GM19438 (cell line): ENCODE results near the gene CTBP2.
"Not testable (repeated sequence)": the region's sequence is repeated elsewhere in the genome, so short reads cannot be mapped to it uniquely, and the experiment has no call there.

Experiments used
- ATAC-seq: cut with Tn5 transposase; IDR thresholded peaks from one replicate; pipeline ENCODE4 v1.9.1; 2021; ENCODE audit warnings: low read depth; ENCODE audit not compliant: unreplicated experiment

Gene CTBP2

GRCh38 chr10:125093974-125094705, 66.2 kb downstream of the CTBP2 start:
- ATAC-seq: no peak

DNA sequence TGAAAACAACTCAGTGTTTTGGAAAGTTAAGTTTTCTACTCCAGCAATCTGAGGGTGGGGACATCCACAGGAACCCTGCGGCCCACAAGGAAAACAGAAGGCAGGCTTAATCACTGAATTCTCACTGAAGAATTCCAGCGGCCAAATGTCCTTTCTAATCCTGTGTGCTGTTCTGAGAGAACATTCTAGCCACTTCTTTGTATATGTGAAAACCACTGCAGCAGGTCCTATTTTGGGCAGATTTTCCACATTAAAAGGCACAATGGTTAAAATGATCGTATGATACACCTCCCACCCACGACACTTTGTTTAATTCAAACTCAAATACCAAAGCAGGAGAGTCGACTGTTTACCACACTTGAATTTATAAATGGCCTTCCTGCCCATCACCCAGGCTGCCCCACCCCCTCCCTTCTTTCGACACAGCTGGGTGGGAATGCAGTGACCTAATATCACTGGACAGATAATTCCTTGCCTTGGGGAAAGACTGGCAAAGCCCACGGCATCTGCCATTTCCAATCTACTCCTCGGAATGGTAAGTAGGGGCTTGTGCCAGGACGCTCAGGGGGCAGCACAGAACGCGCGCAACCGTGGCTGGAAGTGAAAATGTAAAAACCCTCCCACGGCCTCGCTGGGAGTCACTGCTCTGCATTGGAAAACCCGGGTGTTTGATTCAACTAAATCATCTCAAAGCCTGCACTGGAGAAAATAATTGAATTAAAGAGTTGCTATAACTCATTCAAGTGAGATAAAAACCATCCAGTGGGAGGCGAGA, 67.0 kb downstream of the CTBP2 start:
- no peak for ATAC-seq

DNA sequence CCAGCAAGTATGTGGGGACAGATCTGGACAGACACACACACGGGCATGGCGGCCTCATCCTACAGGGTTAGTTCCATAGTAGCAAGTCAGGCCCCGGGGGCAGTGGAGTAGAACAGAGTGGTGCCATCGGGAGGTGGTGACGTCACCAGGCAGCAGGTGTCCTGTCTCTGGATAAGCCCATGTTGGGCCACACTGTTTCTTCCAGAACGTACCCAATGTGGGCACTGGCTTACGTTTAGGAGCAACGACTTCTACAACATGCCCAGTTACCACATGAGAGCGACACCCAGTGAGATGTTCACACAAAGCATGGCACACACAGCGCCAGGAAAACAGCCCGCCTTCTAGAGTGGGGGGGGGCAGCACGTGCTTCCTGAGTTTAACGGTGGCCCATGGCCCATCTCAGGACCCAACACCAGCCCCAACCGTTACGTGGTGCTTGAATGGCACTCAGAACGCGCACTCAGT, 67.8 kb downstream of the CTBP2 start:
- ATAC-seq: no peak

GRCh38 chr10:125091891-125092290, 68.5 kb downstream of the CTBP2 start:
- ATAC-seq: no peak

DNA sequence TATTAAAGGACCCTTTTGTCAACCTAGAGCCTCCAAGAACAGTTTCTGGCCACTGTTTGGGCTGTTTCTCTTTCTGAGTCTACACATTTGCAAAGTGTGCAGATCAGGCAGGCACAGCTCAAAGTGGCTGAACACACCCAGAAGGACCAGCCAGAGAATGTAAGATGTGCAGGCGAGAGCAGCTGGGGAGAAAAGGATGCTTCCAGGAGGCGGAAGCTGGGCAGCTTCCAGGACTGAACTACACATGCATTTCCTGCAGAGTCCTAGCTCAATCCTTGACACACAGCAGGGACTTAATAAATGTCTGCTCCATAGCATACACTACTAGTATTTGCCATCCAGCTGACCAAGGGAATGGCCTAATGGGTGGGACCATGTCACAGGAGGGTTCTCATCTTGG, 70.9 kb downstream of the CTBP2 start:
- no peak for ATAC-seq

- no peak for ATAC-seq
Measured at GRCh38 chr10:125087897-125088215, 72.5 kb downstream of the CTBP2 start.

- no peak for ATAC-seq
Measured at GRCh38 chr10:125087191-125087896, 73.0 kb downstream of the CTBP2 start.

- no peak for ATAC-seq
Measured at GRCh38 chr10:125086691-125087090, 73.7 kb downstream of the CTBP2 start.

GRCh38 chr10:125085258-125086054, 74.9 kb downstream of the CTBP2 start:
- ATAC-seq: no peak

DNA sequence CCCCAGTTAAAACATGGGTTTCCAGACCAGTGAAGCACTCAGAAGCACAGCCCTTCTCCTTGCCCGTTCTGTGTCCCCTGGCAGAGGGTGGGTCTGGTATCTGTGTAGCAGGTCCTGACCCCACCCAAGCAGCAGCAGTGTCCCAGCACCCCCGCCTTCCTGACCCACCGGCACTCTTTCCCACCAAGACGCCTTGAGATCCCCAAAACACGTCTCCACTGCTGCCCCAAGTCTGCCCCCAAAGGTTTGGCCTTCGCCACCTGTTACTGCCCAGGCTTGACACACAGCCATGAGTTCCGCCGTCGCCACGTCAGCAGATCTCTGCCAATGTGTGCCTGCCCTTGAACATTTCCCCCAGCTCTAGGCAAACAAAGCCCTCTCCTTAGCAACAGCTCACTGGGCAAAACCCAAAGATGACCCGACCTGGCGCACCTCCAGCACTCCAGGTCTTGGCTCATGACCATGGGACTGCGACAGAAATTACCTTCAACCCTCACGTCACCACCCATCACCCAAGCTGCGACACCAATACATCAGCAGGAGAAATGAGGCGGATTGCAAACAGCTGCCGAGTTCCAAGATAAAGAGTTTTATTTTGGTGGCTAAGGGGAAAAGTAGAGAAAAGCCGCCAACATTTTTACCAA, 75.6 kb downstream of the CTBP2 start:
- ATAC-seq: no peak

- ATAC-seq: no peak
Measured at GRCh38 chr10:125084191-125084613, 76.2 kb downstream of the CTBP2 start.

DNA sequence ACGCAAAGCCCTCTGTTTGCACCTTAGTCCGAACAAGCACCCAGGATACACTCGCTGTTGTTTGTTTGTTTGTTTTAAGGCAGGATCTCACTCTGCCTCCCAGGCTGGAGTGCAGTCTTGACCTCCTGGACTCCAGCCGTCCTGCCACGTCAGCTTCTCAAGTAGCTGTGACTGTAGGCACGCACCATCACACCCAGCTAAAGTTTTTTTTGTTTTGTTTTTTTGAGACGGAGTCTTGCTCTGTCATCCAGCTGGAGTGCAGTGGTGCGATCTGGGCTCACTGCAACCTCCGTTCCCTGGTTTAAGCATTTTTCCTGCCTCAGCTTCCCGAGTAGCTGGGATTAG, 76.8 kb downstream of the CTBP2 start:
- ATAC-seq: no peak

DNA sequence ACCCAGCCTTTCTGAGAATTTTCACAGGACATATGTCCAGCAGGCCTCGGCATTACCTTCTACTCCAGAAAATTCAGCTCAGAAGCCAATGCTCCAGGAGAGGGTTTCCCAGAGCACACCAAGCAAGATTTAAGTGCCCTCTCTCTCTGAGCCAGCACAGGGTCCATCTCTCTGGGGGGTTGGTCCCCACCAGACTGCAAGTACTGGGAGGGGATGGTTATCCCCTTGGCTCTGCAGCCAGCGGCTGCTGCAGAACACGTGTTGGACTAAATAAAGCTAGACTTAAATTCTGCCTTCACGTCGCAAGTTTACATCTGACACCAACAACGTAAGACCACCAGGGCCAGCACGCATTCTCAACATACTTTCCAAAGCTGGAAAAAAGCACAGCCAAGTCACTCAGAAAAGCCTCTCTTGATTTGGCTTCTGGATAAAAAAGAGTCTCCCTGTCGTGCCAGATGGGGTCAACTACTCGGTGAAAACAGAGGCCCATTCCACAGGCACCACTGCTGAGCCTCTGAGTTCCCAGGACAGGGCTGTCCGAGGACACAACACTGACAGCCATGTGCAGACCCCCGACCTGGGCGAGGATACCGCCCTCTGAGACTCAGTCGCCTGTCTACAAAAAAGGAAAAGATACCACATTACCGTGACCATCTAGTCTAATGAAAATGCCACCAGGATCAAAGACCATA, 77.3 kb downstream of the CTBP2 start:
- no peak for ATAC-seq

GRCh38 chr10:125082471-125082870, 77.9 kb downstream of the CTBP2 start:
- not testable (repeated sequence) for ATAC-seq

GRCh38 chr10:125081931-125082330, 78.4 kb downstream of the CTBP2 start:
- ATAC-seq: no peak

- ATAC-seq: no peak
Measured at GRCh38 chr10:125080984-125081383, 79.4 kb downstream of the CTBP2 start.

GRCh38 chr10:125080296-125080695, 80.1 kb downstream of the CTBP2 start:
- no peak for ATAC-seq

- ATAC-seq: no peak
Measured at GRCh38 chr10:125079091-125079600, 81.2 kb downstream of the CTBP2 start.

GRCh38 chr10:125076891-125077541, 83.3 kb downstream of the CTBP2 start:
- ATAC-seq: no peak
